HG03460 (cell line): ENCODE data around the gene HSBP1.

ENCODE experiments used
- ATAC-seq: cut with Tn5 transposase; IDR thresholded peaks from one replicate; pipeline ENCODE4 v1.9.1; 2021; ENCODE audit not compliant: unreplicated experiment

HSBP1 gene

DNA sequence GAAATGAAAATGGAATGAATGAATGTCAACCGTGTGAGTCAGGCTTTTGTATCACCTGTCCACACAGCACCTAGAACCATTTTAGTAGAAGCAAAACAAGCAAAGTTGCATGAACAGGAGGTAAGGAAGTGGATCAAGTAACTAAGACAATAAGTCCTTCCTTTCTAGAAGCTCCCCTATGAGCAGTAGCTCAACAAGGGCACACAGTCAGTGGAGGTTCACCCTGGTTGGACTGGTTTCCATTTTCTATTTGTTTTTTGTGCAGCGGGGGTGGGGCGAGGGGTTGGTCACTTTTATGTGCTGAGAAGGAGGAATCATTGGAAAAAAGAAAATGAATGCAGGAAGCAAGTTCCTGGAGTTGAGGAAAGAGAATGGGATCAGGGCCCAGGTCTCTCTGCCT lies 4.0 kb upstream of the HSBP1 start:
- ATAC-seq: no peak

- ATAC-seq: no peak
Measured at GRCh38 chr16:83804366-83804765, 3.4 kb upstream of the HSBP1 start.

GRCh38 chr16:83806036-83806435 lies 1.7 kb upstream of the HSBP1 start:
- ATAC-seq: no peak

- ATAC-seq: no peak
Measured at GRCh38 chr16:83806731-83807130, 1.0 kb upstream of the HSBP1 start.

DNA sequence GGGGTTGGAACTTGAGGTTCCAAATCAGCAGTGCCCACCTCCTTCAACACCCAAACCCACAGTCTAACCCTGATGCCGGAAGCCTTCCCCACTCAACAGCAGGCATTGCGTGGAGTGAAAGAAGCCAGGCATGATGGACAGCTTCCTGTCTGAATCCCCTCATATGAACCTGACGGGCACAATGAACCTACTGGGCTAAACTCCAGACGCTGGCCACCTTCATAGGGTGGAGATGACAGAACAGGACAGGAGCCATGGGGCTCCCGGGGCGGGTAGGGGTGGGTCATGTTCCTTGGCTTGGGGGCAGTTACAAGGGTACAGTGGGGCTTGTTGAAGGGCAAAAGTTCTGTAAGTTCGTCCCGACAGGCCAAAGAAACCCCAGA lies 460 bp upstream of the HSBP1 start:
- ATAC-seq: peak; percentile 5

DNA sequence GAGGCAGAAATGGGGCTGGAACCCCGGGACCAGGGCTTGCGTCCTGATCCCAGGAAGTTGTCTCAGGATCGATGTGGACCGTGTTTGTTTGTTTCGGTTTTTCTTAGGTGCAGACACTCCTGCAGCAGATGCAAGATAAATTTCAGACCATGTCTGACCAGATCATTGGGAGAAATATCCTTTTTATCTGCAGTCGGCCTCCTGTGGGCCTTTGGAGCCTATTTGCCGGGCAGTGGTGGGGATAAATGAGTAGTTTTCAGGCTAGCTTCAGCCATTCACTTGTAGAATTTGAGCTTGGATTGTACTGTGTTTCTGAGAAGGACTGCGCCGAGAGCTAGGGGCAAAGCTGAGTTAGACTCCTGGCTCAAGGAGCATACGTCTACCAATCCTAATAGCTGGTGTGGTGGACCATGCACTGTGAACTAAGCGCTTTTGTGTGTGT lies 816 bp downstream of the HSBP1 start:
- ATAC-seq: no peak

GRCh38 chr16:83809092-83809491 lies 1.3 kb downstream of the HSBP1 start:
- ATAC-seq: no peak

GRCh38 chr16:83810901-83811300 lies 3.1 kb downstream of the HSBP1 start:
- no peak for ATAC-seq

DNA sequence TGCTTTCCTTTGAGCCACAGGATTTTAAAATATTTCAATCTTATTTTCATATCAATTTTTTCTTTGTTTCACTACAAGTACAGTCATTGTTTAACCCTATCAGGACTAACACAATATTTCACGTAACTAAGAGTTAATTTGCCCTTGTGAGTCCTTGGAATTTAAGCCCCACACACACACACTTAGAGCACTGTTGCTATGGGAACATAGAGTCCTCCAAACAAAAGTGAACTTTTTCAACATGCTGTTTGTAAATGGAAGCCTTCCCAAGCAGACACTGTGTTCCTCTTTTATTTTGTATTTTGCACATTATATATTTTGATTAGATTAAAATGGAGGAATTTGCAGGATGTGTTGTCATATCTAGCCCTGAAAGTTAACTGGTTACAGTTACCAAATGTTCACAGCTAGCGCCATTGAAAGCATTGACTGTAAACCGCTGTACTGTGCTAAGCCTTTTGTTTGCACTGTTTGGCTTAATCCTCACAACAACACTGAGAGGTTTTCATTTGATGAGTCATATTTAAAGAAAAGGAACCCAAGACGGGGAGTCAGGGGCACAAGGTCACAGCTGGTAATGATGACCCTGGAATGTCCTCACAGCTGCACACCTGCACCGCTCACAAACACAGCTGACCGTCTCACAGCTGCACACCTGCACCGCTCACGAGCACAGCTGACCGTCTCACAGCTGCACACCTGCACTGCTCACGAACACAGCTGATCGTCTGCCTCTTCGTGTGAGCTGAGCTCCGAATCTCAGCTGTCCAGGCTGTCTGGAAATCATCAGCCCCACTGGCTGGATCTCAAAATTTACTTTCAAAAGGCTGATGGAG lies 6.3 kb downstream of the HSBP1 start:
- peak; percentile 79 for ATAC-seq

GRCh38 chr16:83814659-83814985 lies 6.8 kb downstream of the HSBP1 start:
- ATAC-seq: no peak

DNA sequence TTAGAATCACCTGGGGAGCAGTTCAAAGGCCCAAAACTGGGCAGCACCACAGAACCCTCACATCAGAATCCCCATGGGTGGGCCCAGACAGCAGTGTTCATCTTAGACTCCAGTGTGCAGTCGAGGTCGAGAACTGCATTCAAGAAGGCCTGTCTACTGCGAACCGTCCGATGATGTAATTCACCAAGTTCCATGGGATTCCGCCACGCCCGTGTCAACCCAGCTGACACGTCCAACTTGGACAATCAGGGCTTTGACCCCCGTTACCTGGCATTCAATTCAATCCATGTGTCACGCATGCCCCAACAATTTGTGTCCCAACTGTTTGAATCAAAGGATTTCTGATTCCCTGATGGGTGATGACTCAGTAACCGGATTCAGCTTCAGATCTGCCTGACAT lies 9.2 kb downstream of the HSBP1 start:
- ATAC-seq: no peak

GRCh38 chr16:83818276-83818675 lies 10.5 kb downstream of the HSBP1 start:
- ATAC-seq: no peak

- no peak for ATAC-seq
Measured at GRCh38 chr16:83819361-83819760, 11.6 kb downstream of the HSBP1 start.

- ATAC-seq: no peak
Measured at GRCh38 chr16:83826146-83826913, 18.6 kb downstream of the HSBP1 start.

GRCh38 chr16:83830091-83830768 lies 22.5 kb downstream of the HSBP1 start:
- ATAC-seq: no peak

GRCh38 chr16:83830769-83831455 lies 23.1 kb downstream of the HSBP1 start:
- ATAC-seq: no peak

GRCh38 chr16:83831456-83831987 lies 23.7 kb downstream of the HSBP1 start:
- no peak for ATAC-seq

DNA sequence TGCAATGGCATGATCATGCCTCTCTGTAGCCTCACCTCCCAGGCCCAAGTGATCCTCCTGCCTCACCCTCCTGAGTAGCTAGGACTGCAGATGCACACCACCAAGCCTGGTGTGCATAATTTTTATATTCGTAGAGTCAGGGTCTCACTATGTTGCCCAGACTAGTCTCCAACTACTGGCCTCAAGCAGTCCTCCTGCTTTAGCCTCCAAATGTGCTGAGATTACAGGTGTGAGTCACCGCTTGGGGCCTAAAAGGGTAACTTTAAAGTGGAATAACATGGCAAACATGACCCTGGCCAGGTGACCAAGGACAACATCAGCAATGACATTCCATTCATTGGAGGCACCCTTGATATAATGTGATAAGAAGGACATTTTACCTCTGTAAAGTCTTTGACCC lies 26.1 kb downstream of the HSBP1 start:
- no peak for ATAC-seq

- ATAC-seq: no peak
Measured at GRCh38 chr16:83835586-83836566, 28.1 kb downstream of the HSBP1 start.

- no peak for ATAC-seq
Measured at GRCh38 chr16:83837566-83837965, 29.8 kb downstream of the HSBP1 start.
